IPS-18c (cell line): Measurements from ENCODE around the gene VMP1.
"Not testable (repeated sequence)": the region's sequence is repeated elsewhere in the genome, so short reads cannot be mapped to it uniquely, and the experiment has no call there.

Source experiments
- H3K4me3 ChIP-seq: 2 replicates; pipeline ENCODE4 v1.7.0; 2013; ENCODE audit warnings: low read depth, mild to moderate bottlenecking, low read length, moderate library complexity; ENCODE audit not compliant: insufficient read depth
- H3K9me3 ChIP-seq: one replicate; pipeline ENCODE4 v1.6.1; 2013; ENCODE audit warnings: mild to moderate bottlenecking, low read length, moderate library complexity; ENCODE audit not compliant: control insufficient read depth, insufficient read depth

The VMP1 gene

DNA sequence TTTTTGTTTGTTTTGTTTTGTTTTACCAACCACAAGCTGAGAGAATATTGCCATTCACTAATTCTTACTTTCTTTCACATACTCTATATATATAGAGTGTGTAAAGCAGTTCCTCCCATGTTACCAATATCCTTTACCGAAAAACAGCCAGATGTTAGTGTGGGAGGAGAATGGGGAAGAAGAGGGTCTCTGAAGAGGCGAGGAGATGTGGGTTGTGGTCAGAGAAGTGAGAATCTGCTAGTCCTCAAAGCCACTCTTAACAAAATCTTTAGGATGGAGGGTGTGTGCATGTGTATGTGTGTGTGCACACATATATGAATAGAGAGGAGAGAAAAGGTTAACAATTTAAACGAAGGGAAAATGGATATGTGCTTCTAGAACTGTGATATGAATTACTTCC lies 104.7 kb downstream of the VMP1 start:
- no peak overlapping the region for H3K4me3 ChIP-seq
- no peaks in the 10 kb centered on the region for H3K9me3 ChIP-seq

DNA sequence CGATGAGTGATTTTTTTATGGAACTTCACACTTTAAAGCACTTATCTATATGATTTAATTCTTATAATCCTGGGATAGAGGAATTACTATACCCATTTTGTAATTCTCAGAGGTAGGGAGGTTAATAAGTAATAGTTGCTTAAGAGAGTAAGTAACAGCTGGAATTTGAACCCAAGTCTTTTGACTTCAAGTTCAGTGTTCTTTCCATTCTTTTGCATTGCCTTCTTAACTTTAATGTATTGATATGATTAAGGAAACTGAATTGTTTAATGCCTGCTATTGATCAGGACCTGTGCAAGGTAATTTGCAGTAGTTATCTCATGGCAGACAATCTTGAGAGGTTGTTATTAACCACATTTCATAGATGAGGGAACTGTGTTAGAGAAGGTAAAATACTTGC lies 106.8 kb downstream of the VMP1 start:
- H3K4me3 ChIP-seq, result no peak overlapping the region
- H3K9me3 ChIP-seq, result no peaks in the 10 kb centered on the region

DNA sequence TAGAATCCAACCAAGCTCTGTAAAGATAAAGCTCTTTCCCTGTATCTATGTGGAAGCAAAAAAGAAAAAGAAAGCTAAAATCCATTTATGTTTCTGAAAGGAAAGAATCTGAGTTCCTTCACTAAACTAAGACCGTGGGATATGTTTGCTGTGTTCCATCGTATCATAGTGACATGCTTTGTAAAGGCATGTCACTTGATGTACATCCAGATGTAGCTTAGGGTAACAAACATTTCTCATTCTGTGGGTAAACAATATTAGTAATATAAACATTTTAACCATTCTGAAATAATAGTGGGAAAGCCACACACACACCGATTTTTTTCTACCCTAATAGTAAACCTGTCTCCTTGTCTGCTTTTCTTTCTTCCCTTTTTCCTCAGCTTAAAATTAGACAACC lies 107.2 kb downstream of the VMP1 start:
- H3K4me3 ChIP-seq, result no peak overlapping the region
- H3K9me3 ChIP-seq, result no peaks in the 10 kb centered on the region

DNA sequence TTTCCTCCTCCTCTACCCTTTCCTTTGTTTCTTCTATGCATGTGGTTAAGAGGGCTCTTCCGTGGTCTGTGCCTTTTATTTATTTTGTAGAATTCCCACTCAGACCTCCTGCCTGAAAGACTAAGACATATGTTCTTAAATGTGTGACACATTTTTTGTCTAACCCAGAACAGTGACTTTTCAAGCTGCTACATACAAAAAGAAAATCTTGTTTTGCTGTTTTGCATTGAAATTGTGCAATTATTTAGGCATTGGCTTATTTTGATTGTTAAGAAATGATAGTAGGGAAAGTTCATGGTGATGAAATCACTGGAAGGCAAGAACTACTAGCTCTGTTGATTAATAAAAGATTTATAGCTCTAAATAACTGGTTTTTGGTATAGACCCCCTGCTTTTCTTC lies 108.5 kb downstream of the VMP1 start:
- Histone ChIP-seq H3K9me3 (no peaks in the 10 kb centered on the region), H3K4me3 (no peak overlapping the region)

DNA sequence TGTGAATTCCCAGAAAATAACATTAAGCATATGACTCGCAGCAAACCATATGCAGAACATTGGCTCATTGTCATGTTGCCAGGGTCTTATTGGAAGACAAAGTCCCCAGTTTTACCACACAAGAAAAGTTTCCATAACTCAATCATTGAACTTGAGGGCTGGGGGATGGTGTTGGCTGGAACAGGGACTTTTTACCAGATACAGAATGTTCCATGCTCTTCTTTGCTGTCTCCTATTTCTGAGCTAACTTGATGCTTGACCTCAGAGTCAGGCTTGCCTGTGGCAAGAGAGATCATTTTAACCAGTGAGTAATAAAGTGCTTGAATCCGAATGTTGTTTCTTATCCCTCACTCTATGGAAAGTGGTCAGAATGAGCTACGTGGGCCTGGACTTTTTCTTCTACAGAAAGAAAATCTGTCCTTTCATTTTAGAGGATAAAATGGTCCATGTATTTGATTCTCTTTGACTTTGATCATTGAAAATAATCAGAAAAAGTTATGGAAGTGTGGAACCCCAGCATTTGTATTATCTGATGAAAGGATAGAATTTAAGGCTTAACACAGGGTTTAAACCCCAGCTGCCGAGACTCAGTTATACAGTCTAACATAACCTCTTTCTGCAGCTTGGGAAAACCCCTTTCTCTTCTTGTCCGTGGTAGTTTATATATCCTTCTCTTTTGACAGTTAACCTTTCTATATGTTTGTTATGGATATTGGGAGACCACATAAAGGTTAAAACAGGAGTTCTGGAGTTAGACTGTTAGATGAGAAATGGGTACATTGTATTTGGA lies 118.3 kb downstream of the VMP1 start:
- H3K4me3 ChIP-seq, result no peak overlapping the region
- no peaks in the 10 kb centered on the region for H3K9me3 ChIP-seq

DNA sequence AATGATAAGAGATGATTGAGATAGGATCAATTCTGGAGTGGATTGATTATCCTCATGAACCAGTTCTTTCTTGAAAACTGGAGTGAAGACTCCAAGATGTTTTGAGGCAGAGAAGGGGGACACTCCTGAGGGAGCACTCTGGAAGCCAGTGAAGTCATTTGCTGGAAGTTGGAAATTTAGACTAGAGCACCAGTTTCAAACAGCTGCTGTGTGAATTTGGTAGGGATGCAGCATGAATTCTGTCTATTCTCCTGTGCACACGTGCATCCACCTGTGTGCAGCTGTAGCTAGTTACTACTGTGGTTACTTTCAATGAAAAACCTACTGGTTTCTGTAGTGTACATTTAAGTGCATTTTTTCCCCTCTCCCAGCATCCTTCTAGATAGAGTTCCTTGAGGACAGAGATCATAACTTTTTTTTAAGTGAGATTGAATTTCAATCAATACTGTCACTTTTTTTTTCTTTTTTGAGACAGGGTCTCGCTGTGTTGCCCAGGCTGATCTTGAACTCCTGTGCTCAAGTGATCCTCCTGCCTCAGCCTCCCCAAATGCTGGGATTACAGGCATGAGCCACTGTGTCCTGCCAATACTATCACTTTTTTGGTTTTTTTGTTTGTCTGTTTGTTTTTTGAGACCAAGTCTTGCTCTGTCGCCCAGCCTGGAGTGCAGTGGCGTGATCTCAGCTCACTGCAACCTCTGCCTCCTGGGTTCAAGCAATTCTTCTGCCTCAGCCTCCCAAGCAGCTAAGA lies 119.4 kb downstream of the VMP1 start:
- H3K4me3 ChIP-seq, result no peak overlapping the region

DNA sequence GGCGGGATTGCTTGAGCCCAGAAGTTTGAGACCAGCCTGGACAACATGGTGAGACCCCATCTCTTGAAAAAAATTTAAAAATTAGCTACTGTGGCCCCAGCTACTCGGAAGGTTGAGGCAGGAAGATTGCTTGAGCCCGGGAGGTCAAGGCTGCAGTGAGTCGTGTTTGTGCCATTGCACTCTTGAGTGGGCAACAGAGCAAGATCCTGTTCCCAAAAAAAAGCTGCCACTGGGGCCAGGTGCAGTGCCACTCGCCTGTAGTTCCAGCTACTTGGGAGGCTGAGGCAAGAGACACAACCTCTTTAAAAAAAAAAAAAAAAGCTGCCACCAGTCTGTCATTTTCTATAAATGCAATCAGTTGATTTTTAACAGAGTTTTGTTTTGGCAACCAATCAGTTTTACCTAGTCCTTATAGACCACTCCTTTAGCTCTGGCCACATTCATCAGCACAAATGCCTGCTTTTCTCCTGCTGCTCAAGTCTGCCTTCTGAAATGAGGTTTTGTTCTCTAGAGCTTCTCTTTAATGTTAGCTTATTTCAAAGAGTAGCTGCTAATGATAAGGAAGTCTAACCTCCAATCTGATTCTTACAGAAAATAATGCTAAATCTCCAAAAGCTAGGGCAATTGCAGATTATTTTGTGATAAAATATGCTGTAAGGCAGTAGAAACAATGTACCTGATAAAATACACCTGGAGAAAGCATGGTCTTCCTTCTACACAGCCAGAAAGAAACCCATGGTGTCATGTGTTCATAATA lies 120.4 kb downstream of the VMP1 start:
- H3K9me3 ChIP-seq, result no peaks in the 10 kb centered on the region
- no peak overlapping the region for H3K4me3 ChIP-seq

More for the DNA sequence above, 119.4 kb downstream of the VMP1 start:
- H3K9me3 ChIP-seq, result no peaks in the 10 kb centered on the region

DNA sequence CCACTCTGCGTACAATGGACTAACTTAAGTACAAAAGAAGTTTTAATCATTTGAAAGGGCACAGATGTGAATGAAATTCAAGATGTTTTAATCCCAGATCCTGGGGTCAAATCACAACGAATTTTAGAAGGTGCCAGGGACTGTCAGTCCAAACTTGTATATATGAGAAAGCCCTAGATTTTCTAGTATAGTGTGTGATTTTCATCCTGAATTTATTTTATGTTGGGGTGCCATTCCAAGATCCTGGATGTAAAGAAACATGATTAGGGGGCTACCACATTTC lies 121.0 kb downstream of the VMP1 start:
- H3K9me3 ChIP-seq, result no peaks in the 10 kb centered on the region
- H3K4me3 ChIP-seq, result no peak overlapping the region

DNA sequence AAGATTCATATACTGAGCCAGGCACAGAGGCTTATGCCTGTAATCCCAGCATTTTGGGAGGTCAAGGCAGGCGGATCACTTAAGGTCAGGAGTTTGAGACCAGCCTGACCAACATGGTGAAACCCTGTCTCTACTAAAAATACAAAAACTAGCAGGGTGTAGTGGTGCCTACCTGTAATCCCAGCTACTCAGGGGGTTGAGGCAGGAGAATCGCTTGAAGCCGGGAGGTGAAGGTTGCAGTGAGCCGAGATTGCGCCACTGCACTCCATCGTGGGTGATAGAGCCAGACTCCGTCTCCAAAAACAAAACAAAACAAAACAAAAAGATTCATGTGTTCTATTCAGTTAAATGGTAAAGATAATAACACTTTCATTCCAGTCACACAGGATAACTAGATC lies 121.4 kb downstream of the VMP1 start:
- not testable (repeated sequence) for H3K9me3 ChIP-seq, H3K4me3 ChIP-seq

DNA sequence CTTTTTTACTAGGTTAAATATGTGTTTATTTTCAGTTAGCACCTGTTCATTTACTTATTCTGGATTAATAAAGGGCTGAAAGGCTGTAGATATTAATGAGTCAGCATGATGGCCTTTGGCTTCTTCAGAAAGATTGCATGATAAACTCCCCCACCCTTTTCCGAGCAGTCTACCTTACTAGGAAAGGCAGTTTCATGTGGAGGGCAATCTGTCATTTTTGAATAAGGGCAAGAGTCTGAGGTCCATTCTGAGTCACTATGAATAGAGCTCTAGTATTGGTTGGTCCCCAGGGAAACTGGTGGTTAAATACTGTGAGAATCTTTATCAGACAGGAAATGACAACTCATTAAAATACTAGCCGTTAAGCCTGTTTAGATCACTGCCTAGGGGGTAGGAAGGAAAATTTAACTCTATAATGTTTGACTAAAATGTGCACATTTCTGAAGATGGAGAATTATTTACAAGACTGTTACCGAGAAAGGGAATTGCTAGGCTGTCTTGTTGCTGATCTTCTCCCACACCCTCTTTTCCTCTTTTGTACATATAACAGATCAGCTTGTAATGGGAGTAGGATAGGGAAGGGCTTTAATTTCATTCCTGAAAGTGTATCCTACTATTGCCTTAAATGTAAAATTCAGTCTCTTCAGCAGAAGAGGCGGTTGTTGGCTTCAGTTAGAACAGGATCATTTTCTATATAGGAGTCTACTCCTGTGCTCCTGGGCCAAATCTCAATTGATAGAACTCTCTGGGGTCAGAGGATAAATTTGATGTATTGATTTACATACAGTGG lies 122.0 kb downstream of the VMP1 start:
- Histone ChIP-seq H3K4me3 (no peak overlapping the region), H3K9me3 (no peaks in the 10 kb centered on the region)

DNA sequence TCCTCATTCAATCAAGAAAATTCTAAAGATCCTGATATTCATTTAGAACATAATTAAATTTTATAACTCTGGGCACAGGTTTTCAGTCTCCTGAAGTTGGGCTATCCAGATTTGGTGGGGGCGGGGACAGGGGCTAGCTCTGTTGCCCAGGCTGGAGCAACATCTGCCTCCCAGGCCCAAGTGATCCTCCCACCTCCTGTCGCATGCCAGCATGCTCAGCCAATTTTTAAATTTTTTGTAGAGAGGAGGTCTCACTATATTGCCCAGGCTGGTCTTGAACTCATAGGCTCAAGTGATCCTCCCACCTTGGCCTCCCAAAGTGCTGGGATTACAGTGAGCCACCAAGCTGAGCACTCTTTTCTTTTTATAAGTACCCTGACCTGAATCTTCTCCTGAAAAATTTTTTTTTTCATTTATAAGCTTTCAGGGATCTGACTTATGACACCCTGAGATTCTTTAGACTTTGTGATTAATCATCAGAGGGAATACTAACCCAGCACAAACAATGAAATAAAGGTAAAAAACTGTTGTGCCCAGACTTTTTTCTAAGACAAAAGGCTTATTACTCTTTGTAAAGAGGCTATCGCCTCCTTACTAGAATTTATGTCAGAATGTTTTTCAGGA lies 122.7 kb downstream of the VMP1 start:
- Histone ChIP-seq H3K9me3 (no peaks in the 10 kb centered on the region), H3K4me3 (no peak overlapping the region)

DNA sequence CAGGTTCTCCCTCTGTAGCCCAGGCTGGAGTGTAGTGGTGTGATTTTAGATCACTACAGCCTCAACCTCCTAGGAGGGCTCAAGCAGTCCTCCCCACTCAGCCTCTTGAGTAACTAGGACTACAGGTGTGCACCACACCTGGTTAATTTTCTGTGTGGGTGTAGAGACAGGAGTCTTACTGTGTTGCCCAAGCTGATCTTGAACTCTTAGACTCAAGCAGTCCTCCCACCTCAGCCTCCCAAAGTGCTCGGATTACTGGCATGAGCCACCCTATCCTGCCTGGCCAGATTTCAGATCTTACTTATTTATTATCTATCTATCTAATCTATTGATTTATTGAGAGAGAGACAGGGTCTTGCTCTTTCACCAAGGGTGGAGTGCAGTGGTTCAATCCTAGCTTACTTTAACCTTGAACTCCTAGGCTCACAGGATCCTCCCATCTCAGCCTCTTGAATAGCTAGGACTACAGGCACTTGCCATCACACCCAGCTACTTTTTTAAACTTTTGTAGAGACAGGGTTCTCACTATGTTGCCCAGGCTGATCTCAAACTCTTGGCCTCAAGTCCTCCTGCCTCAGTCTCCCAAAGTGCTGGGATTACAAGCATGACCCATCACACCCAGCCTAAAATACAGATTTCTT lies 123.5 kb downstream of the VMP1 start:
- Histone ChIP-seq H3K4me3 (no peak overlapping the region), H3K9me3 (no peaks in the 10 kb centered on the region)

DNA sequence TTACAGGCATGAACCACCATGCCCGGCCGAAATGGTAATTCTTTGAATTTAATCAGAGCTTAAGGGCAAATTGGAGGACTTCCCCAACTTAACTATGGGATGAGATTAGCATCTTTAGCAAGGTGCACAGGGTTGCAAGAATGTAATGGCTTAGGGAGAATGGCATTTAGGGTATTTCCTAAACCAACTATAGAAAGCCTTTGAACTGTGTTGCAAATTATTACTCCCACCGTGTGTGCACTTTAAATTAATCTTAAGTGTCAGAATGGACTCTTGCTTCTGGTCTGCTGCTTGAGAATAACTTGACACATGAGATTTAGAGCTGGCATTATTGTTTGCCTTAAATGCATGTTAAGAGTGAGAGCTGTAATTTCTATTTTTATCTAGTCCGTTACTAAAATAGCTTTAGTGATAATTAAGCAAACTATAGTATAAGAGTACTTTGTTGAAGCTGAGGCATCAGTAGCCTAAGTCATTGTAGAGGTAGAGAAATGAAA lies 125.5 kb downstream of the VMP1 start:
- Histone ChIP-seq H3K9me3 (no peaks in the 10 kb centered on the region), H3K4me3 (no peak overlapping the region)

DNA sequence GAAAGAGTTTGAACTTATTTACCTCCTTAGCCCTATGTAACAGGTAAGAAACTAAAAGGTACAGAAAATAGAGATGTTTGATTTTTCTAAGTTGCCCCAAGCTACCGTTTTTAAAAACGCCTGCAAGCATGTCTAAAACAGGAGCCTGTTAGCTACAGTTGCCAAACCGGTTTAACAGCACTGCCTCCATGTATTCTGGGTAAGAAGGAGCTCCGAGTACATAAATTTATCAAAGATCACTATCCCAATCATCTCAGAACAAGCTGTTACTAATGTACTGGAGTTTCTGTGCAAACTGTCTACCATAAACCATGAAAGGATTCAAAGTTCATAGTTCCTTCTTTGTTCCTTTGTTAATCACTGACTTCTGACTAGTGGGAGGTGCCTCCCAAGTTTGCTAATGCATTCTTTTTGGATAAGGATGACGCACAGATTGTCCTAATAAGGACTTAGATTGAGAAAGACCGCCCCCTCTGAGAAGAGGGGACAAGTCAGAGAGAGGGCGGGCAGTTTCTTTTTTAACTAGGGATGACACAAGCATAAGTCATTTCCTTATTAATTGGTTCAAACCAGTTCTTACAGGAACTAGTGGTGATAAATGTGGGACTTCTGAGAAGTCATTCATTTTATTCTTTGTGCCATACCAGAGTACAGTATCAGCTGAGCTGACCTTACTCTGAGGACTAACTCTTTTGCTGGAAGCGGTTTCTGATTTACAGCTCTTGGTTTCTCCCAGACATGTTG lies 130.0 kb downstream of the VMP1 start:
- no peaks in the 10 kb centered on the region for H3K9me3 ChIP-seq
- peak overlapping the region; percentile 84 for H3K4me3 ChIP-seq

DNA sequence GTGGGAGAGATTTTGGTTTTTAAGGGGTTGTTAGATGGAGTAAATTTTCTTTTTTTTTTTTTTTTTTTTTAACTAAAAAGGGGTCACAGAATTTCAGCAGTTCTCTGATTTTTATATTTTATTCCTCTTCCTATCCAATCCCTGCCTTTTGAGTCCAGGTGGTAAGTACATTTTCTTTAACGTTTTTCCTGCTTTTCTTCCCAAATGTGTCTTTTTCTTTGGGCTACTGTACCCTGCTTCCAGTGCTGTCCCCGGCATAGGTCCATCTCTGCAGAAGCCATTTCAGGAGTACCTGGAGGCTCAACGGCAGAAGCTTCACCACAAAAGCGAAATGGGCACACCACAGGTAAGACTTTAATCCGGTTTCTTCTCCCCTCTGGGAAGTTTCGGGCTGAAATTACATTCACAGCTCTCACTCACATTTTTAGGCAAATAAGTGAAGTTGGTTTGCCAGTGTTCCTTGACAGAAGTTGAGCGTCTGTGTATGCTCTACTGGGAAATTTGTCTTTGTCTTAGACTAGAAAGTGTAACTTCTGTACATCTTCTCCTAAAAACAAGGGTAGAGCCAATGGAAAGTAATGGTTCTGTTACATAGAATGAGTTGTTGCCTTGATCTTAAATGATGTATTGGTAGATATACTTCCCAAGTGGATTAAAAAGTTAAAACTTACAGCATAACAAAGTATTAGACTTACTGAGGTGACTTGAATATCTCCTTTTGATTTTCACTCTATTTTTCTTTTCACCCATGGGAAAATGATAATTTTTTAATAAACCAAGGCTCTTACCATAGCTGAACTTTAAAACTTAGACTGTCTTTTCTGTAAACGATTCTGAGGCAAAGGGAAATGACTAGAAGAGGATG lies 130.8 kb downstream of the VMP1 start:
- H3K4me3 ChIP-seq, result peak overlapping the region; percentile 84

More for the DNA sequence above, 130.8 kb downstream of the VMP1 start:
- H3K9me3 ChIP-seq, result no peaks in the 10 kb centered on the region
